ENCODE data around the gene CAMK2D.

CAMK2D gene

DNA sequence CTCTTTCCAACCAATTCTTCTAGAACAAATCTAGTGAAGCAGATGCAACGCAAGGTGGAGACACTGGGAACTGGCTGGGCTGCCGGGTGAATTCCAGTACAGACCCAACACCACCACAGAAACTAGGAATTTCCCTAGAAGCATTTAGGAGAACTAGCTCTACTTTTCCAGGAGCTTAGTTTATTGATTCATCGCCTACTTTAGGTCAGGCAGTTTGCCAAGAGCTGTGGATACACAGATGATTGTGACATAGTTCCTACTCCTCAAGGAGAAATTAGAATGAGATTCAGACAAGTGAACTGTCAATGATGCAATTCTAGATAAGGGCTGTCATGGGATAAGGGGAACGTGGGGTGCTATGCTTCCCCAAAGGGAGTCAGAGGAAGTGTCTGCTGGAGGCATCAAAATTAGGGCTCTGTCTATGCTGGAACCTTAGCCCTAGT is 350.0 kb downstream of the CAMK2D start:
- no peak for DNase-seq

- no peak for DNase-seq
Observed at GRCh38 chr4:113410686-113411085, 350.9 kb downstream of the CAMK2D start.

- DNase-seq = no peak
Observed at GRCh38 chr4:113409181-113409580, 352.4 kb downstream of the CAMK2D start.

DNA sequence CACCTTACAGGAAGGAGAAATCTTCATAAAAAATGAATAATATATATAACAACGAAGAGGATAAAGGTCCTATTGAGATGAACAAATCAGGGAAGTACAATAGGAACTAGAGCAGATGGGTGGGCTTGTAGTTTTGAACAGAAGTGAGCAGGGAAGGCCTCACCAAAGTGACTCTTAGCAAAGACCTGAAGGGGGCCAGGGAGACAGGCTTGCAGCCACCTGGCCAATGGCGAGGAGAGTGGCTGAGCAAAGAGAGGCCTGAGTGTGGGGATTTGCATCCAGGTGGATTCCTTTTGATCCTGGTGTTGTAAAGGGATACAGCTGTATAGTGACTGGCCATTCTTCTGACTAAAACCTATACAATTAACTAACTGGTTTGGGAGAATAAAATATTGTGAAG is 354.1 kb downstream of the CAMK2D start:
- no peak for DNase-seq

GRCh38 chr4:113406723-113407016 is 354.9 kb downstream of the CAMK2D start:
- DNase-seq = no peak

GRCh38 chr4:113405874-113406722 is 355.4 kb downstream of the CAMK2D start:
- DNase-seq = no peak

DNA sequence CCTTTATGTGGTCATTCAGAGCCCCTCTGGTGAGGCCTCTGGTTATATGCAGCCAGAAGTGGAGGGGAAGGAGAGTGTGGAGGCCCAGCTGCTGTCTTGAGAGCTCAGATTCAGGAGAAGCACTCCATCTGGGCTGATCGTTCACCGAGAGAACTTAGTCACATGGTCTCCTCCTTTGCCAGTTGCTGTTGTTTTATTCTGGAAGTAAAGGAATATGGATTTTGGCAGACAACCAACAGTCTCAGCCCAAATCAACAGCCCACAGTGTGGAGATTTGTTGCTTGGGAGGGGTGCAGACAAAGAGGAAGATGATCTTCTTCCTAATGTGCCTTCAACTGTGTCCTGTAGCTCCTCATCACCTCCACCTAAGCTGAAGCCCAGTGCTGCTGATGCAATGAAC is 356.7 kb downstream of the CAMK2D start:
- DNase-seq = no peak

DNA sequence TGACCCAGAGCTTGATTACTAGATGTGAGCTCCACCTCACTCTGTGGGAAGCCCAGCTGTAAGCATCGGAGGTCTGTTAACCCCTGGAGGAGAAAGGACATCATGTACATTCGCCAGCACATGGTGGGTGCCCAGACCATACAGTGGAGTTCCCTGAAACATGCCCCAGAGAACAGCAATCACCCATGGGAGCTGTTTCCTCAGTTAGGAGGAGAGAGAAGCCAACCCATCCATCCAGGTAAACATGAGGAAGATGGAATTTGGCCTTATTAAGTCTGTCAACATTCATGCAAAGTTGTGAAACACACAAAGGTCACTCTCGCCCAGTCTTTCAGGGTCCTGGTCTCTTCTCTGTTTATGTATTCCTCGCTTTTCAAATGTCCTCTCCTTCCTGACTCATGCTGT is 357.4 kb downstream of the CAMK2D start:
- DNase-seq = no peak
